Fibroblast of skin of scalp (primary cell): ENCODE data around the gene SYT3.

Experiments used
- DNase-seq: peaks from one replicate; pipeline ENCODE4 v3.0.0-alpha.2; 2013

SYT3 gene

DNA sequence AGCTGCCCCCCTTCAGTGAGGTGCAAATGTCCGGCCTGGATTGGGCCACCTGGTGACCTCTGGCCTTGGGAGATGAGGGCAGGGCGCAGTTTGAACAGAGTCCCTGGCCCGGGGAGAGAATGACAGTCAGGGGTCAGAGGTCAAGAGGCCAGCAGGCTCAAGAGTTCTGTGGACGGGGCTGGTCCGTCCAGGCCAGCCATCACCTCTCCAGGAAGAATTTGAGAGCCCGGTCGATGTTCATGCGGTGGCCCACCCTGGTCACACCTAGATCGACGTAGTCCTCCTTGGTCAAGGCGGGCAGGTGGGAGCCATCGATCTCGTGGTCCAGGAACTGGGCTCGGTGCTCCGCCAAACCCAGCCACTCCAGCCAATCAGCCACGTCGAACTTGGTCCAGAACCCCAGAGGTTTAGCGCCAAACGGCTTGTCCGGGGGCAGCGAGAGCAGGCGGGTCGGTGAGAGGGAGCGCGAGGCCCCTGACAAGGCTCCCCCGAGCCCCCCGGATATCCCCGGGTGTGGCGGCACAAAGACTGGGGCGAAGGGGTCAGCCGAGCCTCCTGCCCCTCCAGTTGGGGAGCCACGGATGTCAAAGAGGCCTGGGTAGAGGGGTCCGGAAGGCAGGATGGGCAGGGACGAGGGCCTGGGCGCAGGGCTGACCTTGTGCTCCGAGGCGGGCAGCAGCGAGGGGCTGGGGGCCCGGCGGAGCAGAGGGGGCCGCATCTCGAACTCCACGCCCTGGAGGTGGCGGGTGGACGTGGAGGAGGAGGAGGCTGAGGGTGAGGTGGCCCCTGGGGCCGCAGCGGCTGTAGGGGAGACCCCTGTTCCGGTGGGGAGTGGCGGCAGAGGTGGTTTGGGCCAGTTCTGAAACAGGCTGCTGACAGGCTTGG lies 22.3 kb upstream of the SYT3 start:
- no peak for DNase-seq

DNA sequence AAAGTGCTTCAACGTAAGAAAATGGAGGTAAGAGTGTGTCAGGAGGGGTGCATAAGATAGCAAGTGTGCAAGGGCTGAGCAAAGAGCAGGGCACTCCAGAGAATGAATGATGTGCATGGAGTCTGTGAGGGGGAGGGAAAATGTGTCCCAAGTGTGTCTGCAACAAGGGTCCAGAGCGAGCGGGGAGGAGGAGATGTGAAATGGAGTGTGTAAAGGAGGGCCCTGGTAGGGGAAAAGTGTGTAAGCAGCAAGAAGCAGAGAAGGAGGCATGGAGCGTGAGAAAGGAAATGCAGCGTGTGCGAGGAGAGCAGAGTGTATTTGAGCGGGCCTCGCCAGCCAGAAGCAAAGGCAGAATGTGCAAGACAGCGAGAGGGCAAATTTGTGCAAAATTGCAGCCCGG lies 21.3 kb upstream of the SYT3 start:
- no peak for DNase-seq

DNA sequence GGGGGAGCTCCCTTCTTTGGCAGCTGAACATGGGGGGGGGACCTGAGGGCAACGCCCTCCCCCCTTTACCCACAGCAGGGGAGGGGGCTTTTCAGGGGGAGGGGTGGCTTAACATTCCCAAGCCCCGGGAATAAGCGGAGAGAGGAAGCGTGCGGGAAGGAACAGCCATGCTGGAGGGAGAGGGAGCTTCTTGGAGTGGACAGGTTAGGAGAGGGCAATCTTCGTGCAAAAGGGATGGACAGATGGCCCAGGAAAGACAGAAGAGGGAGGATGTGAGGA lies 20.3 kb upstream of the SYT3 start:
- DNase-seq, result no peak

DNA sequence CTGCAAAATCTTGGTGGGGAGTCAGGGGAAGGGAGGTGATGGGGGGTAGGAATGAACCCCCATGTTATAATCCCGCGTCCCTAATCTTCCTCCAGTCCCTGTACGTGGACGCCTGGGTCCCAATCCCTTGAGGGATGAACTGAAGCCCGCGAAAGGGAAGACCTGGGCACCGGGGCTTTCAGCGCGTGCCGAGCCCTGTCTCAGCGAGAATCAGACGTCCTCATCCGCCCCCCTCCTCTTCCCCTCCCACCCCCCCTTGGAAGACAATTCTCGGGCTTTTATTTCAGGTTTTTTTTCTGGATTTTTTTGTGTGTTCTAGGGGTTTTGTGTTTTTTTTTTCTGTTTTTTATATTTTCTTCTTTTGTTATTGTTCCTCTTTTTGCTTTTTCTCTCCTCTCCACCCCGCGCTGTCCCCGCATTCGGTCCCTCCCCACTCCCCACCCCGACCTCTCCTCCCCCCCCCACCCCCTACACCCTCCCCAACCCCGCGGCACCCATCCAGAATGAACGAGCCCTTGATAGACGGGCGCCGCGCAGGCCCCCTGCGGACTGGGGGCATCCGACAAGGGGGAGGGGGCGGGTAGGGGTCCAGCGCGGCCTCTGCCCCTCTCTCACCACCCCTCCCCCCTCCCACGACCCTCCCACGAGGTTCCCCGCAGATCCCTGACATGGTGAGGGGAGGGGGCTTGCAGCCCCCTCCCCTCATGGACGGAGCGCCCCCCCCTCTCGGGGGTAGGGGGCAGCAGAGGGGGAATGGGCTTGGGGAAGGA lies 19.8 kb upstream of the SYT3 start:
- no peak for DNase-seq

DNA sequence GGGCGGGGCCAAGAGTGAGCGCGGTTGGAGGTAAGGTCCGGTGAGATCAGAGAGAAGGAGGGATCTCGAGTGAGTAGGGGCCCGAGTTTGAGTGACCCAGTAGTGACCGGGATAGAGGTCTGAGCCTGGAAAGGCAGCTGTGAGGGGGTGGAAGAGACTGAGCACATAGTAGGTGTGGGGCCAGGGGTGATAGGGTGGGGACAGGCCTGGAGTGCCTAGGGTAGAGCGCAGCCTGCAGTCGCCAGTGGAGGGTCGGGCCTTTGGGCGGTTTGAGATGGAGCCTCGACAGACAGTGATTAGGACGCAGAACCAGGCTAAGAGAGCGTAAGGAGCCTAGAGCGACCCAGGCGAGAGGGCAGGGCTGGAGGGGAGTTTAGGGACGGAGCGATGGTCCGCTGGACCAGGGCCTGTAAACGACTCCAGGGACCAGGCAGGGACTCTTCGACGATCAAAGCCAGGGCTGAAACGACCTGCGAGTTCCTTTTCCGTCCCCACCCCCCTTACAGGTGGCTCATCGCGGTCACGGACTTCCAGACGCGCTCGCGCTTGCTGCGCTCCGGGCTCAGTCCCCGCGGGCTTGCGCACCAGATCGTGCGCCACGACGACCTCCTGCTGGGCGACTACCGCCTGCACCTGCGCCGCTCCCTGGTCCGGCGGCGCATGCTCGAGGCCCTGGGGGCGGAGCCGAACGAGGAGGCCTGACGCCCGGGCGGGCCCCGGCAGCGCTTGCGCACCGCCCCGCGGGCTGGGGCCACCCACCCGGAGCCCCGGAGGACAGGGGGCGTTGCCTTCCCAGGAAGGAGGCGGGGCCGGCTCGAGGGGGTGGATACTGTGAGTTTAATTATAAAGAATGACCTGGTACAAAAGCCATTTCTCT lies 19.0 kb upstream of the SYT3 start:
- DNase-seq, result peak; percentile 67

DNA sequence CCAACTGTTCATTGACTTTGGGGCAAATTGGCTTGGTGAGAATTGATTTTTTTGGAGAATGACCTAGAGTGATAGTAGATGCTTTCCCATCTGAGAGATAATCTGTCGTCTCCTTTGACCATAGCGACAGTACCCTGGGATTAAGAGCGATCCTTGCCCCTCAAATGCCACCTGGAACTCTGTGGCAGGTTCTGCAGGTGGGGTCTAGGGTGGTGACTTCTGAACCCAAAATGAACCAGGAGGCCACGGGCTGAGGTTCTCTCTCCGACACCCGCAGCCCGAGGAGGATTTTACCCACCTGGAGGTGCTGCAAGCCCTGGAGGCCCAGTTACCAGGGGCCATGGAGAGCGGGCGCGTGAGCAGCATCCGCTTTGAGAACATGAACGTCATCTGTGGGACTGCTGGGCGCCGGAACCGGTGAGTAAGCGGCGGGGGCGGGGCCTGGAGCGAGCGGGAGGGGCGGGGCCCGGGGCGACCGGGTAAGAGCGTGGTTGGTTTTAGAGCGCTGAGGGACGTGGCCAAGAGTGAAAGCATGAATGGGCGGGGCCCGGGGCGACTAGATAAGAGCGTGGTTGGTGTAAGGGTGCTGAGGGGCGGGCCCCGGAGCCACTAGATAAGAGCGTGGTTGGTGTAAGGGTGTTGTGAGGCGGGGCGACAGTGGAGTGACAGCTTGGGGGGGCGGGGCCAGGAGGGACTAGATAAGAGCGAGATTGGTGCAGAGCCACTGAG lies 18.2 kb upstream of the SYT3 start:
- peak; percentile 98 for DNase-seq

DNA sequence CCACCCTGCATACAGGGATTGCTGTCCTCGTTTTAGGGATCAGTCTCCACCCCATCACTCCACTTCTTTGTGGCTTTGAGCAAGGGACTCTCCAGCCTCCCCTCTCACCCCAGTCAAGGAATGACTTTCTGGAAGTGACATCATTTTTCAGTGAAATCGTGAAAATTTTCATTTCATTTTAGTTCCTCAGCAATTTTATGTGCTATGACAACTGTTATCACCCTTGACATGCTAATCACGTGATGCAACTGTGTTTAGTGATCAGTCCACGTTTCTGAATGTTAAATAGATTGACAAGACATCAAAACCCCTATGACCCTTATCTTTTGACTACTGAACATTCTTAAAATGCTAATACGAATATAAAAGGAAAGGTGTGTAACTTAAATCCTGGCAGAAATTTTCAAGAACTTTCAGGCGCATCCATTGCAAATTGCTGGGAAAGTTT lies 17.6 kb upstream of the SYT3 start:
- no peak for DNase-seq

DNA sequence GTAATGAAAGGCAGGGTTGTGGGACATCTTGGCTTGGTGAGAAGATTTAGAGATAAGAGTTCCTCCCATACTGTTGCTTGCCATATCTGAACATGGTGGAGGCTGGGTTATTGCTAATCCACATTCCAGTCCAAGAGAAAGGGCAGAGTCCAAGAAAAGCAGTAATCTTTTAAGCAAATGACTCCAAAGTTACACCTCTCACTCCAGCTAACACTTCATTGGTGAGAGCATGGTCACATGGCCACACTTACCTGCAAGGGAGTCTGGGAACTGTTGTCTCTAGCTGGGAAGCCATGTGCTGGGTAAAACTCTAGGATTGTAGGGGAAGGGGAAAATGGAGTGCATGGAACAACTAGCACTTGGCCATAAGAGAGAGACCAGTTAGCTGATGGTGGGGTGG lies 15.2 kb upstream of the SYT3 start:
- DNase-seq, result no peak

DNA sequence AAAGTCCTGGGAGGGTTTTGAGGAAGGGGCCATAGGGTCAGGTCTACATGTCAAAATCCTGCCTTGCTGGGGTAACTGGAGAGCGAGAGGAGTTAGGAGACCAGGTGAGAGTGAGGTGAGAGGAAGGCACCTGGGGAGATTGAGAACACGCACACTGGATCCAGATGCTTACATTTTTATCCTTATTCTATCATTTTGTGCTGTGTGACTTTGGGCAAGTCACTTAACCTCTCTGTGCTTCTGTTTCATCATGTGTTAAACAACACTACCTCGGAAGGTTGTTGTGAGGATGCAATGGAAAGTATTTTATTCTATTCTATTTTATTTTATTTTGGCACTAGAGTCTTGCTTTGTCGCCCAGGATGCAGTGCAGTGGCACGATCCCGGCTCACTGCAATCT lies 13.0 kb upstream of the SYT3 start:
- DNase-seq, result no peak

DNA sequence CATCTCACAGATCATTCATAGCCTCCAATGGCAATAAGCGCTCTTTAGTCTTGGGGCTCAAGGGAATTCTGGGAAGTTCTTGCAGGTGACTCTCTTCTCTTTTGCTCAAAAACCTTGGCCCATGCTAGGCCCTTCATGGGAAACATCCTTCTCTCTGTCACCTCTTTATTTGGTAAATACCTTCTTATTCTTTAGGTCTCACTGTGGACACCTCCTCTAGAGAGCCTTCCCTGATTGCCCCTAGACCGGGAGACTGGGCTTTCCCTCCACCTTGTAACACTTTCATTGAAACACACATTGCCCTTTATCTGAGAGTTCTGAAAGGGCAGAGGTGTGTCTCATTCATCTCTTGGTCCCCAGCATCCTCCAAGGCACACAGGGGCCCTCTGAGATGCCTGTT lies 11.5 kb upstream of the SYT3 start:
- no peak for DNase-seq

DNA sequence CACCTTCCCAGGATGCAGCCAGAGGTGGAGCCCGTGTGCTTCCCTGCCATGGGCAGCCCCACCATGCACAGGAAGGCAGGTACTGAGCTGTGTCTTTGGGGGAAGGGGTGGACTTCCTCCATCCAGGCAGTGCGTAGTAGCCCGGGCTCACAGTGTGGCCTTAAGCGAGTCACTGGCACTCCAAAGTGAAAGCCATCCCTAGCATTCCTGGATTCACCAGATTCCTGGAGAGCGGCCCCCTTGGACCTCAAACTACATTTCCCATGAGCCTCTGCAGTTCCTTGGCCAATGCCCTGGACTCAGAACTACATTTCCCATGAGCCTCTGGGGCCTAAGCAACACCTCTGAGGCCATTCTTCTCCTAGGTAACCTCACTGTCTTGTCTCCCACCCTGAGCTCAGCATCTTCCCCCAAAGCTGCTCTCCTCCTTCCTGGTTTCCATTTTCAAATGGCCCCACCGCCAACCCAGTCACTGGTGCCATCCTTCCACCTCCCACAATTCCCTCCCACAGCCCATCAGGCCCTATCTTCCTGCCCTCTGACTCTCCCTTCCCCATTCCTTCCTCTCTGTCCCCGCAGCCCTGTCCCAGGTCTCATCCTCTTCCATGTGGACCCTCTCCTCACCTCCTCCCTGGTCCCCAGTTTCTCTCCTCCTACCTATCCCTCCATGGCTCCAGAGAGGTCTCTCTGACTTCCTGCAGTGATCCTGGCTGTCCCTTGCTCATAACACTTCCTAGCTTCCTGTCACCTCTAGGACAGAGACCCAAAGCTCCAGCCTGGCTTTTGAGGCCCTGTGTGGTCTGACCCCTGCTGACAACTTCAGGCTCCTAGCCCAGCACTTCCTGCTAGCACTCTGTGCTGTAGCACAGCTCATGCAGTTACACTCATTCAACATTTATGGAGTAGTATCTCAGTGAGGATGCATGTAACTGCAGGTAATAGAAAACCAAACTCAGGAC lies 10.0 kb upstream of the SYT3 start, which contains the start of gene C19orf81:
C19orf81 (plus strand) TSS at position 13 of the 959 bp plus-strand sequence; CDS start at position 13, 0 bp downstream.
- DNase-seq, result peak; percentile 12

DNA sequence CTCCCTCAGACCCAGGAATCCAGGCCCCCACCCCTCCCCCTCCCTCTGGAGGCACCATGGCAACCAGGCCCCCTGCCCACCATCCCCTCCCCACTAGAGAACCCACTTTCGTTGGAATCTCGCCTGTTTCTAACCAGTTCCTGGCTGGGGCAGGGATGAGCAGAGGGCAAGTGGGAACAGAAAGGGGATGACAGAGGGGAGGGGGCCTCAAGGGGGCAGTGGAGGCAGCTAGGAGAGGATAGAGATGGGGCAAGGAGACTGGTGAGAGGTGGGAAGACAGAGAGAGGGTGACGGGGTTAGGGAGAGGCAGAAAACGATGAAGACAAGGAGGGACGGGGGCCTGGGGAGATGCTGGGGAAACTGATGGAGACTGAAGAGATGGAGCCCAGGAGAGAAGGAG lies 9.0 kb upstream of the SYT3 start:
- DNase-seq, result no peak

DNA sequence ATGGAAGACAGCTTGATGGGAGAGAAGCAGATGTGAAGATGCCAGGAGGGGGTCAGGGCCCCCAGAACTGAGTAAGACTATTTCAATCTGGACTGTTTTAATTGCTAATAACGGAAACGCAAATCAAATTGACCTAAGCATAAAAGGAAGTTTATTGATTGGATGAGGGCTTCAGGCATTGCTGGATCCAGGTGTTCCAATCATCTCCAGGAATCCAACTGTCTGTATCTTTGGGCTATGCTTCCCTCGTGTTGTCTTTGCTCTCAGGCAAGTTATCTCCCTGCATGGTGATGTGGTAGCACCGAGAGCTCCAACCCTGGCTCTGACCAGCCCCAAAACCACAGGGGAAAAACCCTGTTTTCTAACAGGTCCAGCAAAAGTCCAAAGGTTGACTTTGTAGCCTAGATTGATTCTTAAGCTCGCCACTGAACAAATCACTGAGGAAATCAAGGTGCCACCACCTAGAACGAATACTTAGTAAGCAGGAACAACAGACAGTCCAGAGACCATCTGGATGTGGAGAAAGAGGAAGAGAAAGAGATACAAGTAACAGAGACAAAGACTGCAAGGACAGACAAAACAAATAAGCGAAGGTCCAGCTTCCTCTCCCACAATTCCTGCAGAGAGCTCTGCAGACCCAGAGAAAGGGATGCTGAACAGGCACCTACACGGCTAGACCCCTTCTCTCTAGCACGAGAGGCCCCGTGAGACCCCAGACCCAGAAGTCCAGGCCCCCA lies 8.4 kb upstream of the SYT3 start:
- no peak for DNase-seq

DNA sequence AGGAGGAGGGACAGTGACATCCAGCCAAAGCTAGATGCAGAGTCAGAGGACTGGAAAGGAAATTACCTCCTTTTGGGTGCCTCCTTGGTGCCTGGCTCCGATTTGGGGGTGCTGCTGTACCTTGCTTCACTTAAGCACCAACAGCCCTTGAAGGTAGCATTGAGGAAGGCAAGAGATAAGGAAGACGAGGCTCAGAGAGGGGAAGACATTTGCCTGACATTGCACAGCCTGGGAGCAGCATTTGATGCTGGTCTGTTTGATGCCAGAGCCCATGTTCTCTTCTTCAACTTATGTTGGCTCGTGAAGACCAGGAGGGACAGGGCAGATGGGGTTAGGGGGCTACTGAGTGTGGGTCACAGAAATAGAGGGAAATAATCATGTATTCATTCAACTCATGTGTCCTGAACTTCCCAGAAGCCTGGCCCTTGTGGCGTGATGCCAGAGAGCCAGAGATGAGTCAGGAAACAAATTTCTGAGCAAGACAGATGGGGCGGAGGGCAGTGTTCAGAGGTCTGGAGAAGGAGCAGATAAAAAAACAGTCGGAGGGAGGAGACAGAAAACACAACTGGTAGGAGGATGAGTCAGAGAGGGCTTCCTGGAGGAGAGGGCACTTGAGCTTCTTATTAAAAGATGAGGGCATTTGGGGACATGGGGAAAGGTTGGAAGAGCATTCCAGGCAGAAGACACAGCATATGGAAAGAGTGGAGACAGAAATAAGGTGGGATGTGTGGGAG lies 6.6 kb upstream of the SYT3 start:
- peak; percentile 64 for DNase-seq

DNA sequence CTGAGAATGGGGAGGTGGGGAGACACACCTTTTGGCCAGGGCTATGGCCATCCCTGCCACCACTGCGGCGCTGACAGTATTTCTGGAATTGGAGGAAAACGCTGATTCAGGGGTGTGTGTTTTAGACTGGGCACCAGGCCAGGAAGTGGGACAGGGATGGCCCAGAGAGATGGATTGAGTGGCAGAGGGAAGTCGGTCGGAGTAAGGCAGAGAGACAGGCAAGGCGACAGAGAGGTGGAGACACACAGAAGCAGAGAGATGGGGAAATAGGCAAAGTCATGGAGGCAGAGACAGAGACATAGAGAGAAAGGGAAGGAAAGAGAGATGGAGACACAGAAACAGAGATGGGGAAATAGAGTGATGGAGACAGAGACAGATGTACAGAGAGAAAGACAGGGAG lies 5.4 kb upstream of the SYT3 start:
- no peak for DNase-seq

DNA sequence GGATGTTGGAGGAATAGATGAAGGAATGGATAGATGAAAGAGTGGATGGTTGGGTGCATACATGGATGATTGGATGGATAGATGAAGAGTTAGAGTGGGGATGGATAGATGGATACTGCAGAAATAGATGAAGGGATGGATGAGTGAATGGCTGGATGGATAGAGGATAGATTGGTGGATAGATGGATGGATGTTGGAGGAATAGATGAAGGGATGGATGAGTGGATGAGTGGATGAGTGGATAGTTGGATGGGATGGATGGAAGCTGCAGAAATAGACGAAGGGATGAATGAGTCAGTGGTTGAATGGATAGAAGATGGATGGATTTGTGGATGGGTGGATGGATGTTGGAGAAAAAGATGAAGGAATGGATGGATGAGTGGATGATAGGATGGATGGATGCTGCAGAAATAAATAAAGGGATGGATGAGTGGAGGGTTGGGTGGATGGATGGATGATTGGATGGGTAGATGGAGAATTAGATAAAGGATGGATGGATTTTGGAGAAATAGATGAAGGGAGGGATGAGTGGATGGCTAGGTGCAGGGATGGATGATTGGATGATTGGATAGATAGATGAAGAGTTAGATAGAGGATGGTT lies 4.7 kb upstream of the SYT3 start:
- DNase-seq, result no peak

DNA sequence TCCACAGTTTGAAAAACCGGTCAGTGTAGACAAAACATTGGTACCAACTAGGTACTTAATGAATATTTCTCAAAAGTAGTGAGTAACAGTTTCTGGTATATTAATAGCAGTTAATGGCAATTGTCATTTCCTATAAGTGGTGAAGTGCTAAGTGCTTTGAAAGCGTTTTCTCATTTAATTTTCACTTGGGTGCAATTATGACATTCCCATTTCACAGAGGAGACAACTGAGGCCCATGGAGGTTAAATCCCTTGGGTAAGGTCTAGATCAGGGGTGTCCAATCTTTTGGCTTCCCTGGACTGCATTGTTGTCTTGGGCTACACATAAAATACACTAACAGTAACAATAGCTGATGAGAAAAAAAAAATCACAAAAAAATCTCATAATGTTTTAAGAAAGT lies 687 bp upstream of the SYT3 start:
- no peak for DNase-seq

DNA sequence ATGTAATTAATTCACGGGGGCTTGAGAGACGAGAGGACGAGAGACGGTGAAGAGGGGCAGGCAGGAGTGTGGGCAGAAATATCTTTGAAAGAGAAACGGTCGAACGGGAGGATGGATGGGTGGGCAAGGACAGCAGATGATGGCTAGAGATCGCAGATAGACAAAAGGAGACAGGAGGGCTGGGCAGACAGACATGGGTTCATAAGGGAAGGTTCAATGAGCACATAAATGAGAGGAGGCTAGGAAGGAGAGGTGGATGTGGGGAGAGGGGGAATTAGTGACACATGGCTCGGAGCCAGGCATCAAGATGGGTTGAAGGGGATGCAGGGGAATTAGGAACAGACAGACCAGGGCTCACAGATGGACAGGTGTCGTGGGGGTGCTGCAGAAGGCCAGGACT lies 1.1 kb downstream of the SYT3 start:
- no peak for DNase-seq
